G401 (cell line): Measurements from ENCODE around the gene HRG. TPM values are rescaled to one million over a fixed set of nuclear protein-coding genes. Genes with fewer than 3 reads are reported as not detected.

ENCODE experiments used
- DNase-seq: peaks from one replicate; pipeline ENCODE4 v3.0.0-alpha.2; 2015; ENCODE audit warnings: low spot score
- in situ Hi-C: cut with HindIII; loops from 2 replicates; pipeline ENCODE4 v1.10.0; 2016; ENCODE audit warnings: low sequenced_read_pairs, mixed read lengths
- total RNA-seq: library from RNA; depleted of rRNA; stranded (reverse); fragments of >200 nt; shearing (Covaris generic); gene quantifications from 2 replicates; pipeline ENCODE4 v1.2.3, GENCODE V29; 2014

Gene HRG
- total RNA-seq, 1 experiment from 2014 or later = not detected

DNA sequence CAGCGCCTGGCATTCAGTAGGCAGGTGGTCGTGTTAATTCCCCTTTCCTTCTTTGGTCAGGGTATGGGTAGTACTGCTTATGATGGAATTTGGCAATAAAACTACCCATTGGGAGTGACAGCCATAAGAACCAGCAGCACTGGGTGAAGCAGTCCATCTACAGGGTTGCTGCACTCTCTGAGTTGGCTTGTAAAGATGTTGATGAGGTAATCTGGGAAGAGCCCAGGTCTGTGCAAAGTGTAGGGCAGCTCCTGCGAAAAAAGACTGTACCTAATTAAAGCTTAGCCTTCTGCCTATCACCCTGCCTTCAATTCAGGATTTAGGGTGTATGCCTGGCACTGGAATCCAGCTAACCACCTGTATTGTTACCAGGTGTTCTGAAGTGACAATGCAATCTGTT lies 30.3 kb upstream of the HRG start:
- no peak for DNase-seq
- in situ Hi-C loops = no loop called here

DNA sequence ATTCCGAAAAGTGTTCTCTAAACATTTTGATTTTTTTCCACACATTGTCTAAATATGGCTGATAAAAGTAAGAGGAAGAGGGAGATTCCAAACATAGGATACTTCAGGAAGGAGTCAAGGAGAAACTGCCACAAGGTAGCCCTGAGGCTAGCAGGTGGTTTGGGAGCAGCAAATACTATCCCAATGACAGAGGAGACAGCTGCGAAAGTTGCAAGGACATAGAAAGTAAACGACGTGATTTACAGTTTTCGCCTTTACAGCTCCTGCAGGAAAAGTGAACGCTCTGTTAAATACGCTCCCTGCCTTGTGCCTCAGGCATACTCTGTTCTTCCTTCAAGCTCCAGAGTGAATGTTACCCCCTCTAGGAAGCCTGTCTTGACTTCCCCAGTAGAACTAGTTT lies 29.3 kb upstream of the HRG start:
- in situ Hi-C loops = no loop called here
- no peak for DNase-seq

DNA sequence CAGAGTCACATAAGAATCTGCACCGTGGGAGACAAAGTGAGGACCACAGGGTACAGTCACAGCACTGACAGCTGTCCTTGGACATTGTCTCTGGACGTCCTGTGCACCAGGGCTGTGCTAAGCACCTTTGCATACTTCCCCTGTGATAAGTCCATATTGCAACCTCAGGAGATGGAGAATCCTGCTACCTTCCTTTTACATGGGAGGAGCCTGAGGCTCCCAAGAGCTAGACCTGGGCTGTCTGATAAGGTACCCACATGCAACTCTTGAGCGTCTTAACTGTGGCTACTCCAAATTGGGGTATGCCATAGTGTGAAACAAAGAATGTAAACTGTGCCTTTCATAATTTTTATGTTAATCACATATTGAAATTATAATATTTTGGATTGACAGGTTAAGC lies 28.1 kb upstream of the HRG start:
- no peak for DNase-seq
- in situ Hi-C loops = no loop called here

DNA sequence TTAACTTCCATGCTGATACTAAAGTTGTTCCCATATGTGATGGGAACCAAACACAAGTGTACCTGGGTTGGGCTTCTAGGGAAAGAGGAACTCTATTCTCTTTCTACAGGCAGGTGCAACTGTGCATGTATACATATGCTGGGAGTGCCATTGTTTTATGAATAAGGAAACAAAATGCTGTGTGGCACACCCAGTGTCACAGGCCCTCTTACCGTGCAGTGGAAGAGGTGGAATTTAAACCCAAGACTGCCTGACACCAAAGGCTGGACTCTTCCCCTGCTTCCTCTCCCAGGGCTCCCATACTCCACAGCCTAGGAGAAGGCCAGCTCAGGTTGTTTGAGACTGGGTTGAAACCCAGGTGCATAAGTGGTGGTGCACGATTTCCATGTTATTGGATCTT lies 27.6 kb upstream of the HRG start:
- in situ Hi-C loops = no loop called here
- DNase-seq = no peak

DNA sequence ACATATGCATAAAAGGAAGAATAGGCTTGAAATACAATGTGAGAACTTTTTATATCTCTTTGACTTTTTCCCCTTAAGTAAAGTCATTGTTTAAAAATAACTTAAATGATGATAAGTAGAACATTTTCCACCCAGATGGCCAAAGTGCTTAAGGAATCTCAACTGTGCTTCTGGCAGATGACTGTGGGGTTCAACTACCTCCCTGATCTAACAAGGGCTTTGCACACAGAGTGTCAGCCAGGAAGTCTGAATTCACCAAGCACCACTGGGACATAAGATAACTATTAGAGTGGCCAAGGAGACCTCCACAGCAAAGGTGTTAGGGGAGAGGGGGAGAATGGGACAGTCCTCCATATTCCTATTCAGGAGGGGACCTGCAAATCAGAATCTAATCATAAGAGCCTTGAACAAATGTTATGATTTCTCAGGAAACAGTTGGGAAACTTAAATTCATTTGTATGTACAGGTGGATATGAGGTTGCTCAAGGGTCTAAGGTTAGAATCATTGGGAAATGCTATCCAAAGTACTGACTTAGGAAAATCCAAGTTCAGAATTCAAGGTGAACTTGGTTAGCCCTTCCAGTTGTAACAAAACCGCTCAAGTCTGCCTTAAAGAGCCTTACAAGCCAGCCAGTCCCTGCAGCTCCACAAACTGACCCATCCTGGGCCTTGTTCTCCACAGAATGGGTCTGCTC lies 25.9 kb upstream of the HRG start, which contains the start of gene FETUB:
Gene FETUB, plus strand, starts transcription at position 622 of the 695 bp plus-strand sequence. Its CDS starts 62 bp downstream, at position 684.
- DNase-seq = no peak
- in situ Hi-C loops = no loop called here

DNA sequence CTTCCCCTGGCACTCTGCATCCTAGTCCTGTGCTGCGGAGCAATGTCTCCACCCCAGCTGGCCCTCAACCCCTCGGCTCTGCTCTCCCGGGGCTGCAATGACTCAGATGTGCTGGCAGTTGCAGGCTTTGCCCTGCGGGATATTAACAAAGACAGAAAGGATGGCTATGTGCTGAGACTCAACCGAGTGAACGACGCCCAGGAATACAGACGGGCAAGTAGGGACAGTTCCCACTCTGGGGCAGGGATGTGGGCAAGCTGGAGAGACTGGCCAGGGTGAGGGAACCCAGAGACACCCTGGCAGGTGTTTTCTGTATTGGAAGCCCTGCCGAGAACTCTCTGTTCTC lies 25.4 kb upstream of the HRG start:
- in situ Hi-C loops = no loop called here
- no peak for DNase-seq

DNA sequence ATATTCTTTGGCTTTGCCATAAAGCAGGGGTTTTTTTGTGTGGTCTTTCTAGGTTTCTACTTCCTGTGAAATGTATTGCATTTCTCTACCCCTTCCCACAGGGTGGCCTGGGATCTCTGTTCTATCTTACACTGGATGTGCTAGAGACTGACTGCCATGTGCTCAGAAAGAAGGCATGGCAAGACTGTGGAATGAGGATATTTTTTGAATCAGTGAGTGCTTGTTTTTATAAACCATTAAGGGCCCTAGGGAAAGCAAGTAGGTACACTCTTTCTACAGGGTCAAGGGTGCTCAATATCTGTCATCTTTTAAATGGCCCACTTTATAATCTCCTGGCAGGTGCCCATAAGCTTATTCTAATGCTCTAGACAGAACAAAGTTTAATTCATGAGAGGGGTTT lies 24.9 kb upstream of the HRG start:
- in situ Hi-C loops = no loop called here
- no peak for DNase-seq

DNA sequence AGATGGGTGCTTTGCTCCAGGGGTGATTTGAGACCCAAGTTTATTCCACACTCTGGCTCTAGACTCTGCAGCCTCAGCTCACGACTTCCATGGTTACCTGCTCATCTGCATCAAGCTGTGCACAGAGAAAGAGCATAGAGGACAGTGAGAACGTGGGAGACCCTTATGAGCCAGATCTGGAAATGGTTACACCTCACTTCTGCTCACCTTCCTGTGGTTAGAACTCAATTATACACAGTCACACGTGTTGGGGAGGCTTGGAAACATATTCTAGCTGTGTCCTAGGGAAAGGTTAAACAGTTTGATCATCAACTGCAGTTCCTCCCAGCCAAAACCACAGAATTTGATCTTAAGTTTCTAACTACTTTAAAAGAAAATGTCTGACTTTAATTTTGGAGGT lies 23.8 kb upstream of the HRG start:
- DNase-seq = no peak
- in situ Hi-C loops = no loop called here

DNA sequence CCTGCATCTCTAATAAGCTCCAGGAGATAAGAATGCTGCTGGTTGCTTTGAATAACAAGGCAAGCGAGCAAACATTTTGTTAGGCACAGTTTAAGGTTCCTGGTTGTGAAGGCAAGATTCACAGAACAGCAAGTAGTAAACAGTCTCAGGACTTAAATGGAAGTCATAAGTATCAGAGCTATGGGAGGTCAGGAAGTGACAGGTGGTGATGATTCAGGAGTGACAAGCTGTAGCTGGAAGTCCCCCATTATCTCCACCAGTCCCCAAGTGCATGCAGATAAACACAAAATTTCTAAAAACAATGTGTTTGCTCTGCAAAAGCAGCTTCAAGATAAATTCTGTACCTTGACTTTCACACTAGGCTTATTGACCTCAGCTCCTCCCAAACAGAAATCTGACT lies 22.3 kb upstream of the HRG start:
- no peak for DNase-seq

DNA sequence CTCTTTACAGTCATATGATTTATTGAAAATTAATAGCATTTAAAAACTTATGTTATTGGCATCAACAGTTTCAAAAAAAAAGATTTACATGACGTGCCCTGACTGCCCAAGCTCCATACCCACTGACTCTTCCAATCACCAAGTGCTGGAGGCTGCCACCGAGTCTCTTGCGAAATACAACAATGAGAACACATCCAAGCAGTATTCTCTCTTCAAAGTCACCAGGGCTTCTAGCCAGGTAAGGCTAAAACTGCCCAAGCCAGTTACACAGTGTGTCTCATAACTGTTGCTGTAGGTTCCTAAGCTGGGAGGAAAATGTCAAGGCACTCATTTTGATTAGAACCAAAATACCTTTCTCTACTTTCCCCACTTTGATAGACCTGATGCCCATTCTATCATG lies 21.1 kb upstream of the HRG start:
- in situ Hi-C loops = no loop called here
- DNase-seq = no peak

More for the DNA sequence above, 22.3 kb upstream of the HRG start:
- in situ Hi-C loops = no loop called here

DNA sequence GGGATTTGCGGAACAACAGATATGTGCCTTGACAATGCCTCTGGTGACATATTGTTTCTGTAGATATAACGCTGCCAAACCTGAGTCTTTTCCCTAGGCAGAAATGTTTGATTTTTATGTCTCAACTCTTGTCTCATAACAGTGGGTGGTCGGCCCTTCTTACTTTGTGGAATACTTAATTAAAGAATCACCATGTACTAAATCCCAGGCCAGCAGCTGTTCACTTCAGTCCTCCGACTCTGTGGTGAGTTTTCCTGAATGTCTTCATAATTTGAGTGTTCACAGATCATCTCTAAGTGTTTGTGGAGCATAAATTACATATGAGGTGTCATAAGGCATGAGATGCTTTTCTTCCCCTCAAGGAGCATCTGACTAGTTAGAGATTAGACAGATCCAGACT lies 19.7 kb upstream of the HRG start:
- in situ Hi-C loops = no loop called here
- DNase-seq = no peak

DNA sequence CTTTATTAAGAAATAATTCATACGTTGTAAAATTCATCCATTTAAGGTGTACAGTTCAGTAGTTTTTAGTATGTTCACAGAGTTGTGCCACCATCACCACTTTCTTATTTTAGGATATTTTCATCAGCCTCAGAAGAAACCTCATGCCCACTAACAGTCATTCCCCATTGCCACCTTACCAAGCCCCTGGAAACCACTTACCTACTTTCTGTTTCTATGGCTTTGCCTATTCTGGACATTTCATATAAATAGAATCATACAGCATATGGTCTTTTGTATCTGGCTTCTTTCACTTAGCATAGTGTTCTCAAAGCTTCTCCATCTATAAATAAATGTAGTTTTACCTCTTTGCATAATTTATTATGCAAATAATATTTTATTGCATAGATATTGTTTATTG lies 19.0 kb upstream of the HRG start:
- DNase-seq = no peak
- in situ Hi-C loops = no loop called here

DNA sequence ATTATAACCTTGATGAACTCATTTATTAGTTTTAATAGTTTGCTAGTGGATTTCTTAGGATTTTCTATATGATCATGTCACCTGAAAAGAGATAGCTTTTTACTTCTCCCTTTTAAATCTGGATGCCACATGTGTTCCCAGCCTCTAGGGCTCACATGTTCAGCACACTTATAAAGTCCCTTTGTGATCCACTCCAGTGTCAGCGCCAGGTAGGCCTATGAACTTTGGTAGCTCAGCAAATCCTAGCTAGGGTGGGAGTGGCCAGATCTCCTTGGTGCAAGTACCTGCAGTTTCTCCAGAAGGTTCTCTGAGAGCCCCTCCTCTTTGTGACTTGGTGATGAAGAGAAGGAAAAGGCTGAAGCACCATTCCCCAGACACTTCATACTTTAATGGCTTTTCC lies 17.0 kb upstream of the HRG start:
- DNase-seq = no peak
- in situ Hi-C loops = no loop called here

DNA sequence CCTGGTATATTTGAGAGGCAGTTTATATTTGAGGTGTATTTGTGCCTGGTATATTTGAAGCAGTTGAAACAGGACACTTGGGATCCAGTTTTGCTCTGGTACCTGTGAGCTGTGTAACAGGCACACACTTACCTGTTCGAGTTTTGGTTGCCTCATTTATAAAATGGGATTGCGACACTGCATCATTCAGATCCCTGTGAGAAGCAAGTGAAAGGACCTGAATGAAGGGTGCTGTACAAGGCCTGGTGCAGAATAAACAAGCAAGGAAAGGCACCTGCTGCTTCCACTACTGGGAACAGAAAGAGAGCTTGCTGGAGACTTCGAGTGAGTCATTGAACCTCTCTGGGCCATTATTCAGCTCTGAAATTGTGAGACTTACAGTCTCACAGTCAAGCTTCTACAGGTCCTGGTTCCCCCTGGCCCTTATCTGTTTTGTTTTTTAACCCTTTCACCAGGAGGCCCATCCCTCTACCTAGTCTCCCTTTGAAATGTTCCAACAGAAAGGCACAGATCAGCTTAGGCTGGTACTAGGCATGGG lies 14.1 kb upstream of the HRG start:
- DNase-seq = no peak
- in situ Hi-C loops = no loop called here

DNA sequence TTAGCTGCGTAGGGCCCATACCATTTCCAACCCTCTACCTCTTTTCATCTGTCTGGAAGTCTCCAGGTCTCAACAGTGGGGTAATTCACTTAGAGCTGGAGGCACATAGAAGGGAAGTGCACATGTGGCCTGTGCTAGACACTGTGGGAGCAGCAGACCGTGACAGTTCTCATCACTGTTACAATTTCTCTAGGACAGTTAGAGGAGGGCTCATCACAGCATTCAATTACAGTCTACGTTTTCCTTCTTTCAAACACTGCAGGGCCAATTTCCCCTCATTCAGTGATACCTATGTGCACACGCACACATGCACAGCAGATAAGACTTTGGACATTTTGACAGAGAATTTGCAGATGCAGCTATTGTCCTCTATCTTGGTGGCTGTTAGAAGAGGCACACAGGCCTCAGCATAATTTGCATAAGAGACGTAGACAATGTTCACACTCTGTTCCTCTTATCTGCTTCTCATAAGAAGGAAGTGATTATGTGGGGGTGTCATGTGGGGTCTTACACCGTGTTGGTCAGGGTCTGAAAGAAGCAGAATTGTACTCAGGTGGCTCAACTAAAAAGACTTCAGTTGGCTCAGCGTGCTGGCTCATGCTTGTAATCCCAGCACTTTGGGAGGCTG lies 12.6 kb upstream of the HRG start:
- no peak for DNase-seq
- in situ Hi-C loops = no loop called here

DNA sequence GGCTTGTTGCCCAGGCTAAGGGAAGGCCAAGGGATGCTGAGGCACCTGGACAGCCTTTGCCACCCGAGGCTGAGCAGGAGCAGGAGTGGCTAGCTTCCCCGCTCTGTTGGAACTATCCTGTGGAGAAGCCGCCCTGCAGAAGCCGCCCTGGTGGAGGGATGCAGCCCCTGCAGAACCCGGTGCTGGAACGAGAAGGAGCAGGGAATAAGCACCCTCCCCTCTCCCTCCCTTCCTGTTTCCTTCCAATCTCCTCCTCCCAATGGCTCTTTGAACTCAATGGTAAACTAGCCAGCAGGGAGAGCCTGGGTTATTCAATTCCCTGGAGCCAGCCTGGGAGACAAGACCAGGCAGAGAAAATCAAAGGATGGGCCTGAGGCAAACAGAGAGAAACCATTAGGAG lies 11.8 kb upstream of the HRG start:
- DNase-seq = no peak
- in situ Hi-C loops = no loop called here

DNA sequence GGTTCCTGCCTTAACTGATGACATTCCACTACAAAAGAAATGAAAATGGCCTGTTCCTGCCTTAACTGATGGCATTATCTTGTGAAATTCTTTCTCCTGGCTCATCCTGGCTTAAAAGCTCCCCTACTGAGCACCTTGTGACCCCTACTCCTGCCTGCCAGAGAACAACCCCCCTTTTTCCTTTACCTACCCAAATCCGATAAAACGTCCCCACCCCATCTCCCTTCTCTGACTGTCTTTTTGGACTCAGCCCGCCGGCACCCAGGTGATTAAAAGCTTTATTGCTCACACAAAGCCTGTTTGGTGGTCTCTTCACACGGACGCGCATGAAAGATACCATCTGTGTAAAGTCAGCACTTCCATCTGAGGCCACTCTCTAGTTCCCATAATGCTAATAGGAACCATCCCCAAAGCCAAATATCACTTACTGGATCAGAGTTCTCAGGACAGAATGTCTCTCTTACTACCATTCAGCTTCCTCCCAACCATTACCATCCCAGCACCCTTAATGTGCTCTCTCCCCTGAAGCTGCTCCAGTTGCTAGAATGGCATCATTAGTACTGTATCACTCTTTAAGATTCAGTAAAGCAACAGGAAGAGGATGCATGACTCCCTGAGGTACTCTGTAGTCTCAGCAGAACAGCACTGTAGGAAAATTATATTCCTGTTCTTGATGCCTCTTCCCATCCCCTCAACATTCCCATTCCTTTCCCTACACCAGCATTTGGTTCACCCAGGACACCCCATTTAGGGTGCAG lies 2.3 kb upstream of the HRG start:
- in situ Hi-C loops = no loop called here
- no peak for DNase-seq

DNA sequence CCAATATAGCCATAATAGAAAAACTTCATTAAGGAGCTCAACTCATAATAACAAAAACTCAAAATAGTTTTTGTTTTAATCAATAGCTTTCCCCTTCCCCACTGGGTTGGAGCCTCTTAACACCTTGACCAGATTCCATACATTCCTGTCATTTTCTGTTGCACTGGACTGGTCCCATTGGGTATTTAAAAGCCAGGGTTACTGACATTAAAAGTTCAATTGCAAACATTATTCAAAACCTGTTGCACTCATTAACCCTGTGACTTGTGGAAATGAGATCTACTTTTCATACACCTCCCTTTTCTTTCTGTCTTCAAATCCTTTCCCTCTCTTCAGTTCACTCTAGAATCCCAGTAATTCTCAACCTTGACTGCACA lies 1.7 kb upstream of the HRG start:
- in situ Hi-C loops = no loop called here
- no peak for DNase-seq

DNA sequence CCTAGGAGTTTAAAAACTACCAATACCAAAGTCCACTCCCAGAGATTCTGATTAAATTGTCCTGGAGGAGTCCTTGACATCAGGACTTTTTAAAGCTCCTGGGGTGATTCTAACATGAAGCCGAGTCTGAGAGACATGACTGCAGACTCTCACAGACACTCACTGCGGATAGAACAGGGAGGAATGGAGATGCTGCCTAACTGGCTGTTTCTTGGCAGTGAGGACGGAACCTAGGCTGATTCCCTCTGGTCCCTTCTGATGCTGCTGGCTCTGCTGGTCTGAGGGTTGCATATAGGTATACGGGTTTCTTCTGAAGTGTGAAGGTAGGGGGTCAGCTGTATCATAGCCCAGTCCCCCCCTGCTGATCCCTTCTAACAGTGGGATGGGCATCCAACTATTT lies 1.3 kb upstream of the HRG start:
- DNase-seq = no peak
- in situ Hi-C loops = no loop called here

DNA sequence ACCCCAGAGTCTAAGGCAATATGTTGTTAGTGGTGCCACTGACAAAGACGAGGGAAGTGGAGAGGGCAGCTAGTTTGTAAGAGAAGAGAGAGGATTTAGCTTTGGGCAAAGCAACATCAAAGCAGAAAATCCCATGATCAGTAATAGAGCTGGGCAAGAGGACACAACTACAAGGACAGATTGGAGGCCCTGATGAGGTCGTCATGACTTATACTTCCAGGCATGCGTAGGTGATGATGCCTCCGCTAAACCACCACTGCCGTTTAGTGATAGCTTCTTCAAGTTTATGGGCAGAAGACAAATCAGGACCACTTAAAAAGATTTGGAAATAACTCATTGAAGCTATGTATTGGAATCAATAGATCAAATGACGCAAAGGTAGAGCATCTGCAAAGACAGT lies 2.6 kb downstream of the HRG start:
- in situ Hi-C loops = no loop called here
- no peak for DNase-seq
